HEK293 (cell line): Measurements from ENCODE around the gene TEX19.

Experiments used
- CTCF ChIA-PET: fragments of 350-600 bp; formaldehyde crosslinking; extraction: SDS; loops from one replicate; lab custom pipeline; 2021; ENCODE audit warnings: antibody characterized with exemption; lab: Yijun Ruan, JAX
- POLR2A ChIA-PET: fragments of 300-600 bp; formaldehyde crosslinking; extraction: SDS; loops from one replicate; lab custom pipeline; 2020; ENCODE audit warnings: antibody characterized with exemption, inconsistent platforms; lab: Yijun Ruan, JAX
- H3K27ac ChIP-seq: fragments of 200-500 bp; sonication (Bioruptor generic); 2 replicates; pipeline ENCODE4 v1.5.1; 2014; ENCODE audit warnings: low read depth, low read length, control low read depth, inconsistent platforms; ENCODE audit errors: extremely low read depth
- H3K36me3 ChIP-seq, 2 experiments: fragments of 200-500 bp in 1 of 2; sonication (Bioruptor generic) in 1 of 2; 1 replicate in 1 of 2; 2 replicates in 1 of 2; pipeline ENCODE4 v1.5.1; 2014 to 2017; ENCODE audit warnings: inconsistent platforms in 2 of 2, low read length in 2 of 2; ENCODE audit not compliant: control insufficient read depth in 2 of 2, insufficient read depth in 1 of 2
- H3K4me1 ChIP-seq: fragments of 200-500 bp; sonication (Bioruptor generic); 2 replicates; pipeline ENCODE4 v1.5.1; 2014; ENCODE audit warnings: mild to moderate bottlenecking, low read length, inconsistent platforms; ENCODE audit not compliant: control insufficient read depth, insufficient read depth
- H3K4me3 ChIP-seq: 2 replicates; pipeline ENCODE4 v1.5.1; 2011; ENCODE audit warnings: low read depth, mild to moderate bottlenecking, control low read depth, low read length, moderate library complexity
- H3K9me3 ChIP-seq: fragments of 200-500 bp; sonication (Bioruptor generic); 2 replicates; pipeline ENCODE4 v1.5.1; 2014; ENCODE audit warnings: low read depth, low read length, inconsistent platforms; ENCODE audit not compliant: control insufficient read depth, insufficient read depth
- ELK4 ChIP-seq: IDR thresholded peaks from 2 replicates; pipeline ENCODE4 v1.6.1; 2011; ENCODE audit warnings: mild to moderate bottlenecking, low read depth, low read length, borderline replicate concordance
- GLI2 ChIP-seq: fragments of 450-650 bp; formaldehyde crosslinking; IDR thresholded peaks from 2 replicates; pipeline ENCODE4; 2017; ENCODE audit warnings: missing biosample characterization, missing genetic modification characterization, low read depth, borderline replicate concordance
- KLF16 ChIP-seq: fragments of 450-650 bp; formaldehyde crosslinking; IDR thresholded peaks from 2 replicates; pipeline ENCODE4 v1.5.1; 2017; ENCODE audit warnings: missing biosample characterization, missing genetic modification characterization
- SCRT1 ChIP-seq: fragments of 450-650 bp; formaldehyde crosslinking; IDR thresholded peaks from 2 replicates; pipeline ENCODE4 v1.5.1; 2016; ENCODE audit warnings: missing biosample characterization, missing genetic modification characterization, borderline replicate concordance
- TRIM28 ChIP-seq: IDR thresholded peaks from 2 replicates; pipeline ENCODE4 v1.6.1; 2011; ENCODE audit warnings: low read length, control low read depth, borderline replicate concordance
- ZNF132 ChIP-seq: fragments of 450-650 bp; formaldehyde crosslinking; IDR thresholded peaks from 2 replicates; pipeline ENCODE4 v1.5.1; 2017; ENCODE audit warnings: missing biosample characterization, missing genetic modification characterization, borderline replicate concordance
- ZNF2 ChIP-seq: fragments of 450-650 bp; formaldehyde crosslinking; IDR thresholded peaks from 2 replicates; pipeline ENCODE4 v1.5.1; 2016; ENCODE audit warnings: missing biosample characterization, missing genetic modification characterization
- ZNF211 ChIP-seq: fragments of 450-650 bp; formaldehyde crosslinking; IDR thresholded peaks from 2 replicates; pipeline ENCODE4 v1.5.1; 2016; ENCODE audit warnings: low read depth, missing biosample characterization, missing genetic modification characterization
- ZNF223 ChIP-seq: fragments of 450-650 bp; formaldehyde crosslinking; IDR thresholded peaks from 2 replicates; pipeline ENCODE4 v1.5.1; 2016; ENCODE audit warnings: missing biosample characterization, missing genetic modification characterization
- ZNF239 ChIP-seq: fragments of 450-650 bp; formaldehyde crosslinking; IDR thresholded peaks from 2 replicates; pipeline ENCODE4 v1.5.1; 2016; ENCODE audit warnings: missing biosample characterization, missing genetic modification characterization
- ZNF350 ChIP-seq: fragments of 450-650 bp; formaldehyde crosslinking; IDR thresholded peaks from 2 replicates; pipeline ENCODE4 v1.5.0; 2017; ENCODE audit warnings: missing biosample characterization, mild to moderate bottlenecking, missing genetic modification characterization
- ZNF37A ChIP-seq: fragments of 450-650 bp; IDR thresholded peaks from 2 replicates; pipeline ENCODE4 v1.5.1; 2018; ENCODE audit warnings: missing biosample characterization, missing genetic modification characterization
- ZNF561 ChIP-seq: fragments of 450-650 bp; IDR thresholded peaks from 2 replicates; pipeline ENCODE4 v1.5.1; 2018; ENCODE audit warnings: missing biosample characterization, missing genetic modification characterization, borderline replicate concordance
- ZNF692 ChIP-seq: fragments of 450-650 bp; formaldehyde crosslinking; IDR thresholded peaks from 2 replicates; pipeline ENCODE4 v1.5.1; 2016; ENCODE audit warnings: missing biosample characterization, missing genetic modification characterization
- ZNF776 ChIP-seq: fragments of 450-650 bp; formaldehyde crosslinking; IDR thresholded peaks from 2 replicates; pipeline ENCODE4 v1.5.0; 2017; ENCODE audit warnings: missing biosample characterization, missing genetic modification characterization, borderline replicate concordance
- ZNF791 ChIP-seq: fragments of 450-650 bp; formaldehyde crosslinking; IDR thresholded peaks from 2 replicates; pipeline ENCODE4 v1.5.1; 2016; ENCODE audit warnings: missing biosample characterization, missing genetic modification characterization
- ZNF837 ChIP-seq: fragments of 450-650 bp; formaldehyde crosslinking; IDR thresholded peaks from 2 replicates; pipeline ENCODE4 v1.5.1; 2016; ENCODE audit warnings: missing biosample characterization, missing genetic modification characterization
- TF ChIP-seq, protein P1 (sequence below): fragments of 450-650 bp; formaldehyde crosslinking; IDR thresholded peaks from 2 replicates; pipeline ENCODE4 v1.5.1; 2016; ENCODE audit warnings: missing biosample characterization, missing genetic modification characterization, low read depth
- TF ChIP-seq, protein P2 (sequence below): fragments of 450-650 bp; formaldehyde crosslinking; IDR thresholded peaks from 2 replicates; pipeline ENCODE4 v1.5.1; 2016; ENCODE audit warnings: missing biosample characterization, missing genetic modification characterization
- TF ChIP-seq, protein P3 (sequence below): fragments of 450-650 bp; formaldehyde crosslinking; IDR thresholded peaks from 2 replicates; pipeline ENCODE4 v1.5.1; 2016; ENCODE audit warnings: missing biosample characterization, missing genetic modification characterization

Gene TEX19

GRCh38 chr17:82318169-82318498, 40.9 kb upstream of the TEX19 start:
- no peak overlapping the region for H3K27ac ChIP-seq
- no peaks in the 10 kb centered on the region for H3K36me3 ChIP-seq
- no peak for TF ChIP-seq ZNF239 (tag by site-specific recombination)
- no peak for TF ChIP-seq ELK4
- no peak for TF ChIP-seq ZNF350 (tag by site-specific recombination)
- no peak for TF ChIP-seq ZNF791 (tag by site-specific recombination)
- ChIA-PET POLR2A (no interaction called here), CTCF (interaction anchor here (0.8 kb wide), 1 partner anchor 18 kb away, joined by 3 read pairs; no protein-coding TSS in a partner anchor)
- no peak overlapping the region for H3K4me3 ChIP-seq
- no peaks in the 10 kb centered on the region; the same call in 1 of the 2 replicates for H3K4me1 ChIP-seq
- no peaks in the 10 kb centered on the region for H3K9me3 ChIP-seq

DNA sequence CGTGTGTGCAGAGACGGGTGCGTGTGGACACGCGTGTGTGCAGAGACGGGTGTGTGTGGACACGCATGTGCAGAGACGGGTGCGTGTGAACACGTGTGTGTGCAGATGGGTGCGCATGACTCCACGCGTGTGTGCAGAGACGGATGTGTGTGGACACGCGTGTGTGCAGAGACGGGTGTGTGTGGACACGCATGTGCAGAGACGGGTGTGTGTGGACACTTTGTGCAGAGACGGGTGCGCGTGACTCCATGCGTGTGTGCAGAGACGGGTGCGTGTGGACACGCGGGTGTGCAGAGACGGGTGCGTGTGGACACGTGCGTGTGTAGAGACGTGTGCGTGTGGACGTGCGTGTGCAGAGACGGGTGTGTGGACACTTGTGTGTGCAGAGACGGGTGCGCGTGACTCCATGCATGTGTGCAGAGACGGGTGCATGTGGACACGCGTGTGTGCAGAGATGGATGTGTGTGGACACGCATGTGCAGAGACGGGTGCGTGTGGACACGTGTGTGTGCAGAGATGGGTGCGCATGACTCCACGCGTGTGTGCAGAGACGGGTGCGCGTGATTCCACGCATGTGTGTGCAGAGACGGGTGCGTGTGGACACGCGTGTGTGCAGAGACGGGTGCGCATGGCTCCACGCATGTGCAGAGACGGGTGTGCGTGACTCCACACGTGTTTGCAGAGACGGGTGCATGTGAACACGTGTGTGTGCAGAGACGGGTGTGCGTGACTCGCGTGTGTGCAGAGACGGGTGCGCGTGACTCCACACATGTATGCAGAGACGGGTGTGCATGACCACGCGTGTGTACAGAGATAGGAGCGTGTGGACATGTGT, 40.1 kb upstream of the TEX19 start:
- no peaks in the 10 kb centered on the region for H3K36me3 ChIP-seq
- CTCF ChIA-PET = no interaction called here
- H3K27ac ChIP-seq = no peak overlapping the region
- TF ChIP-seq ZNF561 (tag by site-specific recombination) (no peak), TRIM28 (0 out of 2 replicates have a peak, but pooled peaks have one; percentile 9)
- no peak overlapping the region for H3K4me3 ChIP-seq
- POLR2A ChIA-PET = no interaction called here
- no peaks in the 10 kb centered on the region; the same call in 1 of the 2 replicates for H3K4me1 ChIP-seq
- H3K9me3 ChIP-seq = no peaks in the 10 kb centered on the region

- Histone ChIP-seq H3K9me3 (no peaks in the 10 kb centered on the region), H3K4me3 (no peak overlapping the region), H3K36me3 (no peaks in the 10 kb centered on the region)
- no peak for TF ChIP-seq ZNF776 (tag by site-specific recombination)
- TF ChIP-seq ZNF37A (tag by site-specific recombination) = no peak
- TF ChIP-seq, protein P1, sequence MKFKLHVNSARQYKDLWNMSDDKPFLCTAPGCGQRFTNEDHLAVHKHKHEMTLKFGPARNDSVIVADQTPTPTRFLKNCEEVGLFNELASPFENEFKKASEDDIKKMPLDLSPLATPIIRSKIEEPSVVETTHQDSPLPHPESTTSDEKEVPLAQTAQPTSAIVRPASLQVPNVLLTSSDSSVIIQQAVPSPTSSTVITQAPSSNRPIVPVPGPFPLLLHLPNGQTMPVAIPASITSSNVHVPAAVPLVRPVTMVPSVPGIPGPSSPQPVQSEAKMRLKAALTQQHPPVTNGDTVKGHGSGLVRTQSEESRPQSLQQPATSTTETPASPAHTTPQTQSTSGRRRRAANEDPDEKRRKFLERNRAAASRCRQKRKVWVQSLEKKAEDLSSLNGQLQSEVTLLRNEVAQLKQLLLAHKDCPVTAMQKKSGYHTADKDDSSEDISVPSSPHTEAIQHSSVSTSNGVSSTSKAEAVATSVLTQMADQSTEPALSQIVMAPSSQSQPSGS (tag by site-specific recombination) = no peak
- 0 out of 2 replicates have a peak, but pooled peaks have one; percentile 29 for TF ChIP-seq ZNF2
- TF ChIP-seq ZNF837 (tag by site-specific recombination) = no peak
- no peak for TF ChIP-seq GLI2 (tag by site-specific recombination)
- no peak for TF ChIP-seq ZNF132 (tag by site-specific recombination)
- no peak for TF ChIP-seq ZNF692 (tag by site-specific recombination)
- TF ChIP-seq ZNF223 = no peak
- TF ChIP-seq SCRT1 (tag by site-specific recombination) = 0 out of 2 replicates have a peak, but pooled peaks have one; percentile 15
- TF ChIP-seq, protein P2, sequence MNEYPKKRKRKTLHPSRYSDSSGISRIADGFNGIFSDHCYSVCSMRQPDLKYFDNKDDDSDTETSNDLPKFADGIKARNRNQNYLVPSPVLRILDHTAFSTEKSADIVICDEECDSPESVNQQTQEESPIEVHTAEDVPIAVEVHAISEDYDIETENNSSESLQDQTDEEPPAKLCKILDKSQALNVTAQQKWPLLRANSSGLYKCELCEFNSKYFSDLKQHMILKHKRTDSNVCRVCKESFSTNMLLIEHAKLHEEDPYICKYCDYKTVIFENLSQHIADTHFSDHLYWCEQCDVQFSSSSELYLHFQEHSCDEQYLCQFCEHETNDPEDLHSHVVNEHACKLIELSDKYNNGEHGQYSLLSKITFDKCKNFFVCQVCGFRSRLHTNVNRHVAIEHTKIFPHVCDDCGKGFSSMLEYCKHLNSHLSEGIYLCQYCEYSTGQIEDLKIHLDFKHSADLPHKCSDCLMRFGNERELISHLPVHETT (tag by site-specific recombination) = no peak
- no peak for TF ChIP-seq ZNF211
- TF ChIP-seq KLF16 = no peak
- TF ChIP-seq, protein P3, sequence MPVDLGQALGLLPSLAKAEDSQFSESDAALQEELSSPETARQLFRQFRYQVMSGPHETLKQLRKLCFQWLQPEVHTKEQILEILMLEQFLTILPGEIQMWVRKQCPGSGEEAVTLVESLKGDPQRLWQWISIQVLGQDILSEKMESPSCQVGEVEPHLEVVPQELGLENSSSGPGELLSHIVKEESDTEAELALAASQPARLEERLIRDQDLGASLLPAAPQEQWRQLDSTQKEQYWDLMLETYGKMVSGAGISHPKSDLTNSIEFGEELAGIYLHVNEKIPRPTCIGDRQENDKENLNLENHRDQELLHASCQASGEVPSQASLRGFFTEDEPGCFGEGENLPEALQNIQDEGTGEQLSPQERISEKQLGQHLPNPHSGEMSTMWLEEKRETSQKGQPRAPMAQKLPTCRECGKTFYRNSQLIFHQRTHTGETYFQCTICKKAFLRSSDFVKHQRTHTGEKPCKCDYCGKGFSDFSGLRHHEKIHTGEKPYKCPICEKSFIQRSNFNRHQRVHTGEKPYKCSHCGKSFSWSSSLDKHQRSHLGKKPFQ (tag by site-specific recombination) = peak; percentile 54; the same call in 1 of the 2 replicates
- TF ChIP-seq, all 188 proteins: peak for 3
- ChIA-PET CTCF (interaction anchor here (2.8 kb wide), 1 partner anchor 84 kb away, joined by 27 read pairs; no protein-coding TSS in a partner anchor), POLR2A (no interaction called here)
- Histone ChIP-seq H3K4me1 (no peaks in the 10 kb centered on the region; the same call in 1 of the 2 replicates), H3K27ac (no peak overlapping the region)
Observed at GRCh38 chr17:82319619-82320062, 39.4 kb upstream of the TEX19 start.
